ENCODE measurements around the gene FGF1. TPM values are rescaled to one million over a fixed set of nuclear protein-coding genes. Genes with fewer than 3 reads are reported as not detected.
A peak's percentile ranks its signal among the peaks of the same experiment; 100 is the strongest.

The FGF1 gene
- total and polyA plus RNA-seq, 2 of the 4 experiments (the other 2 are of a cell fraction): 7.6 to 7.7 TPM

DNA sequence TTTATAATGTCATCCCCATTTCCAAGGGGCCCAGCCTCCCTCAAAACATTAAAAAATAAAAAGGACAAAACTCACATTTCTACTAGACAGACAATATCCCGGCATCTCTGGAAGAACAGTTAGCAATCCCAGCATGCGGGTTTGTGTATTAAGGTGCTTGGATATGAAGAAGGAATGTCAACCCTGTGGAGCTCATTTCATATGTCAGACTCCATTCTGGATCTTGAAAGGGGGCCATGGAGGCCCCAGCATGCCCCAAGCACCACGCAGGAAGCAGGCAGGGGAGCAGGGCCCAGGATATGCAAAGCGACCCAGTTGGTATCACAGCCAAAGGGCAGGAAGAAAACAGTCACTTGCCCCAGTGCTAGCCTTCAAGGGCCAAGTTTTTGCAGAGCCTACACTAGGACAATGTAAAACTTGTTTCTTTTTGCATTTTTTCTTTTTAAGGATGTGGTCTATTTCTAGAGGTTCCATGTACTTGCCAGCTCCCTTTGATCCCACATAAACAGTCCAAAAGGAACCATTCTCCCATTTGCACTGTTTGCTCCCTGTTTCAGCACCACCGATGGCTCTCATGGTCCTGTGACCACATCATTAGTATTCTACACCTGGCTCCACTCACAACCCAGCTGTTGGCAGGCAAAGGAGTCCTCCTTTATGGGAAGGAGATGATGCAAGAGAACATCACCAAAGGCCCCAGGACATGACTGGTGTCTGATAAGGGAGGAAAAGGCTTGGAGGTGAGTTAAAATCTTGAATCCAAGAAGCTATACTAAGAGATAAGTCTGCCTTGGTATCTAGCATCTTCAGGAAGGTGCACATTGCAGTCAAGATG lies 58.3 kb downstream of the FGF1 start:
- H3K4ac ChIP-seq (ENCODE audit: low read depth, low read length): peak overlapping the region; percentile 20
- no peak overlapping the region for H2AFZ ChIP-seq (replicated peaks; ENCODE audit: low read length, poor library complexity)
- H3K9ac ChIP-seq (ENCODE audit: low read depth, low read length): no peak overlapping the region
- no peak for TF ChIP-seq MAZ (IDR thresholded peaks at IDR 0.05; ENCODE audit: borderline replicate concordance, low read depth, low read length)
- TF ChIP-seq POLR2A (IDR thresholded peaks at IDR 0.05; ENCODE audit: low read depth, low read length): no peak
- TF ChIP-seq CEBPB (IDR thresholded peaks at IDR 0.05; ENCODE audit: low read depth, low read length): peak; percentile 37; the same call in 1 of the 2 replicates
- TF ChIP-seq RAD21 (IDR thresholded peaks at IDR 0.05; ENCODE audit: low read length): no peak
- no peak overlapping the region for H3K18ac ChIP-seq (ENCODE audit: low read depth, low read length)
- H2AK5ac ChIP-seq (ENCODE audit: low read depth, low read length): 0 out of 2 replicates have a peak overlapping the region, but pooled peaks have one; percentile 50
- in situ Hi-C loops (cut with MboI; ENCODE audit: low sequenced_read_pairs) (no loop called here), intact Hi-C loops (cut with micrococcal nuclease) (no loop called here), dilution Hi-C loops (cut with HindIII; ENCODE audit: low sequenced_read_pairs, unreplicated experiment) (no loop called here)
- H3K4me3 ChIP-seq (ENCODE audit: insufficient read depth, low read depth, low read length): no peak overlapping the region
- no peaks in the 10 kb centered on the region for H3K36me3 ChIP-seq (ENCODE audit: control insufficient read depth, insufficient read depth, low read length)
- H2BK20ac ChIP-seq (ENCODE audit: low read depth, low read length): peak overlapping the region; percentile 37; the same call in 1 of the 2 replicates
- H3K14ac ChIP-seq (replicated peaks; ENCODE audit: low read depth, low read length): no peak overlapping the region
- DNase-seq (peak; percentile 35), ATAC-seq (ENCODE audit: low read depth) (no peak)
- H4K5ac ChIP-seq (ENCODE audit: low read depth, low read length): no peak overlapping the region
- H3K56ac ChIP-seq (ENCODE audit: extremely low read depth, insufficient read depth, low read length): no peak overlapping the region
- no peak overlapping the region for H3K27ac ChIP-seq (ENCODE audit: insufficient read depth, low read length)
- H3K4me1 ChIP-seq (ENCODE audit: control insufficient read depth, insufficient read depth, low read length): peaks cover 14% of the 10 kb centered on the region
- 0 out of 3 replicates have a peak overlapping the region, but pooled peaks have one; percentile 34 for H2BK15ac ChIP-seq (ENCODE audit: low read depth, low read length)
- no TSS peak for BruUV-seq (replicated peaks)
- no peak overlapping the region for H4K8ac ChIP-seq (ENCODE audit: low read depth in 2 of 2, low read length in 2 of 2)
- peak overlapping the region; percentile 34; the same call in 1 of the 2 replicates for H2BK120ac ChIP-seq (ENCODE audit: low read depth, low read length)
- no peak overlapping the region for H2AK9ac ChIP-seq (replicated peaks; ENCODE audit: low read depth, low read length, poor library complexity)
- no peak overlapping the region for H3K4me2 ChIP-seq (ENCODE audit: low read depth, low read length)
- no peaks in the 10 kb centered on the region for H3K9me3 ChIP-seq (ENCODE audit: control insufficient read depth, insufficient read depth, low read length)
- peaks cover 2% of the 10 kb centered on the region for H3K9me1 ChIP-seq (ENCODE audit: insufficient read depth, low read length)
- 90% methylated on average over 2 of the region's 5 CpGs; no CpG with 5 or more reads in 1 of the 2 experiments for WGBS, 2 experiments (ENCODE audit: extremely low coverage in 2 of 2, insufficient read length in 1 of 2)
- H3K79me1 ChIP-seq (ENCODE audit: low read depth in 1 of 2, low read length in 2 of 2): peaks cover 0 to 2% of the 10 kb centered on the region in 2 experiments; a peak in 1 of 4 replicates
- H3K23ac ChIP-seq (ENCODE audit: low read depth, low read length): no peak overlapping the region
- ChIA-PET CTCF (interaction anchor here (1.3 kb wide), 1 partner anchor 14 kb away, joined by 3 read pairs; no protein-coding TSS in a partner anchor), POLR2A (ENCODE audit: unreplicated experiment) (no interaction called here)
- no peak overlapping the region for H2BK5ac ChIP-seq (ENCODE audit: low read depth, low read length, poor library complexity, severe bottlenecking)
- H3K27me3 ChIP-seq (ENCODE audit: control insufficient read depth, insufficient read depth, low read length): no peaks in the 10 kb centered on the region
- H4K91ac ChIP-seq (ENCODE audit: insufficient read depth, low read depth, low read length): no peak overlapping the region; the same call in 1 of the 2 replicates
- no peaks in the 10 kb centered on the region for H4K20me1 ChIP-seq (ENCODE audit: insufficient read depth, low read length)
